Activated CD8-positive, alpha-beta memory T cell treated with anti-CD3 and anti-CD28 coated beads for 1 hour (primary cell): Measurements from ENCODE around the gene GPC6.
"Not testable (repeated sequence)": the region's sequence is repeated elsewhere in the genome, so short reads cannot be mapped to it uniquely, and the experiment has no call there.

Source experiments
- DNase-seq, 2 donors: peaks; one replicate each; pipeline ENCODE4 v3.0.0-alpha.2; 2020; ENCODE audit warnings: low read depth in 1 of 2; ENCODE audit errors: extremely low read depth in 1 of 2

The GPC6 gene

GRCh38 chr13:94178625-94179244 is 952.1 kb downstream of the GPC6 start:
- DNase-seq = no peak

- DNase-seq = no peak
Observed at GRCh38 chr13:94181461-94182107, 955.0 kb downstream of the GPC6 start.

DNA sequence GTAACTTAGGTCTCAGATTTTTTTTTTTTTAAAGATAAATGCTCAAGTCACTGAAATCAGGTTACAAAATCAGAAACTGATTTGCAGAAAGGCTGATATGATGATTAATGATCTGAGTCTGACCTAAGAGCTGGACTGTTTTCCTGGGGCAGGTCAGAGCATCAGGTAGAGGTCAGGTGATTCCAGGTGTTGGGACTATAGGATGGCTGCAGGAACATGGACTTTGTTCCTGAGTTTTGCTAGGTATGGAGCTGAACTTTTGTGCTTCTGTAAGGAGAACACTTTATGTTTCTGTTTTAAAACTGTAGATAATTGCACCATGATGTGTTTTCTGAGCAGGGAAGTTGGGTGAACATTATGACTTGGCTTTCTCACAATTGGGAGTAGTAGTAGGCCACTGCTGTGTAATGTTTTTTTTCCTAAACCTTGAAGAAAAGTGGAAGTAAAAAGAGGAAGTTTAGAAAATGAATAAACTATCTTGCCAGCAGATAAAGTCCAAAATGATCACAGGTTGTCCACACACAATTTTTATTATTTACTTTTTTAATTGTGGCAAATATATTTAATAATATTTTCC is 955.7 kb downstream of the GPC6 start:
- no peak for DNase-seq

GRCh38 chr13:94186470-94186869 is 959.9 kb downstream of the GPC6 start:
- no peak for DNase-seq

- no peak for DNase-seq
Observed at GRCh38 chr13:94188201-94188854, 961.7 kb downstream of the GPC6 start.

DNA sequence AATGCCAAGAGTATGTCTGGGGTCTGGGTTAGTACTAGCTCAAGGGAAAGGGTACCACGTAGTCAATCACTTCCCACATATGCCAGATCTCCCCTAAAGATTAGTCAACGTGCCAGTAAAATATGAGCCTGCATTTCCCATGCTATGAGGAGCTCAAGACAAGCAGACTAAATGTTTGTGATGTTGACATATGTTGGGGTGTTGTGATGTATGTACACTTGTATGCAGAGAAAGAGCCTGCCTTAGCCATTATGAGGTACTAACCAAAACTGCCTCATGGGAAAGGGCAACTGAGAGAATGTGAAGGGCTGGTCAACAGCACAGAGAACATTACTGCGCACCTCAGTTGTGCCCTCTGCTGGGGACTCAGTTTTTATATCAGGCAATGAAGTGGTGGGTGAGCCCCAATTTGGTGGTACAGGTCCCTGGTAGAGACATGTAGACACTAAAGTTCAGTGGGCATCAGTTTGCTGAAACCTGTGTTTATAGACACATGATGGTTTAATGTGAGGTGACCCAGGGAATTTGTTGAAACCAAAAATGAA is 965.9 kb downstream of the GPC6 start:
- no peak for DNase-seq

DNA sequence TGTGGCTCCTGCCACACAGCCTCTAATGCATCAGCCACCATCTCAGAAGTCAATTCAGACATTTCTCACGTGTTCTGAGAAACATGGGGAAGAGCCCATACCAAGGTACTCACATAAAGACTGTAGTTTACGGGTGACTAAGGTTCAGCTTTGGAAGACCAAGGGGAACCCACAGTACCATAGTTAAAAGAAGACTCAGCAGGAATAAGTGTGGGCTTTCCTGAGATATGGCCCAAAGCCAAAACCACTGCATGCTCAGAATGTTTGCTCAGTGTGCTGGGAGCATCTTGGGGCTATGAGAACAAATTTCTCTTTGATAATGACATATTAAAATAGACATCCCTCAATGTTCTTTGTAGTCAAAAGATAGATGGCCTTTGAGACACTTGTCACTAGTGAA is 969.1 kb downstream of the GPC6 start:
- no peak for DNase-seq

DNA sequence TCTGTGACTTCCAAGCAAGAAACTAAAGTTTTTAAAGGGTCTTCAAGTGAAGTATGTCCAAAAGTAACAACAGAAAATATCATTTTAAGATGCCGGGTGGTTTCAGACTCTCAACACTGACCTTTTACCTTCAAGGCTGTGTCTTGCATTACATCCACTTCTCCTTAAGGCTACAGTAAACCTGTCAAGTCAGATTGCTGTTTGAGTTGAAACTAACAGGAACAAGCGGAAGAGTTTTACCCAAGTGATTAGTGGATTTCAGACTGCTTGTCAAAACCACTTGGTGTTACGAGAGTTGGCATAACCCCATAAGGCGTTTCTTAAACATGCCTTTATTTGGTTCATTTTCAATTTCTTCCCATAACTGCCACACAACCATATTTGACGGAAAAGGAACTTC is 969.8 kb downstream of the GPC6 start:
- no peak for DNase-seq

DNA sequence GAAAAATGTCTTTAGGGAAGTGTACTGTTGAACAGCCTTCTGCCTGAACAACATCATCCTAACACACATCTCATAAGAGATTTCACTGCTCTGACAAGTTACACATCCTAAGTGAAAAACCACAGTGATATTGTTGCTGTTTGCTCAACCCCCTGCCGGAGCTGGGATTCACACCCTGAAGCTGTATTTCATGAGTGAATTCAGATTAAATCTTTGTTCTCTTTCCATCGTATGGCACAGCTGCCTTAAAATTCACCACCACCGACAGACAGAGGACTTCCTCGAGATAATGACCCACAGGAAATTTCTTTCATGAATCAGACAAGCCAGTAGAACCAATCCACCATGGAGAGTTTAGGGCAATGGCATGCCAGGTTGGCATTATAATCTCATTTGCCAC is 972.1 kb downstream of the GPC6 start:
- no peak for DNase-seq

DNA sequence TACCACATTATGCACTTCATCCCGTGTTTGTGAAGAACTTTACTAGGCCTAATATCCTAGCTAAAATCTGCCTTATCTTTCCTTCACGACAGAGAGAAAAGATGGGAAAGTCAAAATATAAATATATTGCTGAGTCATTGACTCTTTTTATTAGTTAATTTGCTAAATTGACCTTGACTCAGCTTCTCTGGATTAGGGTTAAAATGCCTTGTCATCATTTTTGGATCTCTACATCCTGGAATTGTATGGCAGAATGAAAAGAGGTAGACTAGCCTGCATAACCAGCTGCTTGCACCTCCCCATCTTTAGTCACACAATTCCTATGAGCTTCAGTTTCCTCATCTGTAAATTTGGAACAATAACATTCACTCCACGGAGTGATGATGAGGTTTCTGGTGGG is 972.5 kb downstream of the GPC6 start:
- no peak for DNase-seq

DNA sequence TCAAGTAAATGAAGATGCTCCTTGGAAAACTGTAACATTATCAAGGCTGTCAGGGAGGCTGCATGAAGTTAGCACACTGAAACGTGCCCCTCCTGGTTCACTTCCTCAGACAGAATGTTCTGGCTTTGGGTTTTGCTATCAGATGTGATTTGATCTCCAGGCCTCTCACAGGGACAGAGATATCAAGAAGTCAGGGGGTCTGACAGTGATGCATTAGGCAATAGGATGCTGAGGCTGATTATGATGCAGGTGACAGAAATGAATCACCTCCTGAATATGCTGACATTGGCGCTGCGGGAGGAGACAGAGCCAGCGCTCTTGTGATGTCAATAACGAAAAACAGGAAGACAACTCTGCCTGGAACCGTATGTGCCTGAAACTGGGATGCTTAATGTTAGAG is 974.4 kb downstream of the GPC6 start:
- no peak for DNase-seq

- DNase-seq = no peak
Observed at GRCh38 chr13:94204163-94204562, 977.6 kb downstream of the GPC6 start.

DNA sequence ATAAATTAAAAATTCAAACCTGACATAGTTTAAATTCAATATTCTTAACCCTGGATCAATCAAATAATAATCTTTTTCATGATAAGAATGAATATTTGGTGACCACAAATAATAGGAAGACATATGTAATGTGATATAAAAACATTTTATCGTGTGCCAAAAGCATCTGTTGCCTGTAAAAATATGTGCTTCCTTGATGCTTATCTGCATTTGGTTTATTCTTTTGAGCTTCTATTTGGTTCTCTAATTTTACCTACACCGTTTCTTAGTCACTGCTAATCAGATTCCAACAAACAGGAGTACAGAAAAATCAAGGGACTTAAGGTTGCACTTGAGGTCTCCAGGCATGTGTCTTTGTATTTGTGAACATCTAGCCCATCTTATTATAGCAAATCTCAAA is 978.3 kb downstream of the GPC6 start:
- DNase-seq = no peak

DNA sequence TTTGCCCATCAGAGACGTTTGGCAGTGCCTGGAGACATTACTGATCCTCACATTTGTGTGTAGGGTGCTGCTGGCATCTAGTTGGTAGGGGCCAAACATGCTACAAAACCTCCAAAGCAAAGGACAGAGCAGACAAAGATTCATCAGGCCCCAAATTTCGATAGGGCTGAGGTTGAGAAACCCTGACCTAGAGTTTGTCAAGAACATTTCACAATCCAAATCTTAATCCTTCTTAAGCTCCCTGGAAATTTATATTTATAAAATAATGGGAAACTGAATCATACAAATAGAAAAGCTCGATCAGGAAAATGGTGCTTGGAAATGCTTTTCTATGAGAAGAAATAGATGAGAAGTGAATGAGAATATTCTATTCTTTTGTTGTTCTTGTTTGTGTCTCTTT is 979.3 kb downstream of the GPC6 start:
- DNase-seq = no peak

DNA sequence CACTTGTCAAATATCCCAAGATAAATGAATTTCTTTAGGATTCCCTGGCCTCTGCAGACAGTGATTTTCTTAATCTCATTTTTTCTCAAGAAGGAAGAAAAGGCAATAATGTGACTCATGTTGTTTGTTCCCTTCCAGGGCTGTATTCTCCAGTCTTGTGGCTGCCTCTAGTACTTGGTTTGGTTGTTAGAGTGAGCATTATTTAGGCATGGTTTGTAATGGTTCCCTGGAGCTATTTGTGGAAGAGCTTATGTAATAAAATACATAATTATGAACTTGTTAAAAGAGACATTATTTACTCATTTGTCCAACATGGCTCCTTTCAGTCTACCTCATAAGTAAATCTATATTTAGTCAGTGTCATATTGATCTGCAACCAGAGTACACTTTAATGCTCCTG is 982.5 kb downstream of the GPC6 start:
- no peak for DNase-seq

- not testable (repeated sequence) for DNase-seq
Observed at GRCh38 chr13:94209913-94210312, 983.3 kb downstream of the GPC6 start.

DNA sequence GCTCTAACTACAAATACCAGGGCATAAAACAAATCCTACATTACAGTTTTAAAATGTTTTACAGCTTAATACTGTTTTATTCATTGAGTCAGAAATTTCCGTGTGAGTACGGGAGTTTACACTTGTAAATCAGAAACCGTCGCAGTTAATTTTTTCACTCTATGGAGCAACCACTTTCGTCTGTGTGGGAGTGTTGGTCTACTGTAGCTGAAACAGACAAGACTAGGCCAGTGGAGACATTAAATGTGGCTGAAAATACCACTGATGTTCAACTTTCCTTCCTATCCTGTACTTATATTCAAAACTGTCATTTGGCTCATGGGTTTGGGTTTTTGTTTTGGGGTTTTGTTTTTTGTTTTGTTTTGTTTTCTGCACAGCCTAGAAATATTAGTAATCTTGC is 984.2 kb downstream of the GPC6 start:
- DNase-seq = no peak

GRCh38 chr13:94212196-94212595 is 985.6 kb downstream of the GPC6 start:
- DNase-seq = no peak

DNA sequence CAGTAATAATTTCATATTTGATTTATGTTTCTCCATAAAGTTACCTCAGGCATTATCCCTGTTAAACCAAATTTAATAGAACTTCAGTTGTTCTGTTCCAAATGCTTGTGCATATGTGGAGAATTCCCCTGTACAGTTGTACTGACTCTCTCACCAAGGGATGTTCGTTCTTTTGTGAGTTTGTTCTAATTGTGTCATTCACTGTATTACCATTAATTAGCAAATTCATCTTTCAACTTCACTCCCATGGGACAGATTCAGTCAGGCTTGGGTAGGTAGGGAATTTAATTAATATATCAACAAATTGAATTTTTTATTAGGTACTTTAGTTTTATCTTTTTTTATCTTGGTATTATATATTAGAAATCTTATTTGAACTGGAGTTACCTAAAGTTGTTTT is 987.5 kb downstream of the GPC6 start:
- DNase-seq = no peak

GRCh38 chr13:94214975-94215374 is 988.4 kb downstream of the GPC6 start:
- no peak for DNase-seq

DNA sequence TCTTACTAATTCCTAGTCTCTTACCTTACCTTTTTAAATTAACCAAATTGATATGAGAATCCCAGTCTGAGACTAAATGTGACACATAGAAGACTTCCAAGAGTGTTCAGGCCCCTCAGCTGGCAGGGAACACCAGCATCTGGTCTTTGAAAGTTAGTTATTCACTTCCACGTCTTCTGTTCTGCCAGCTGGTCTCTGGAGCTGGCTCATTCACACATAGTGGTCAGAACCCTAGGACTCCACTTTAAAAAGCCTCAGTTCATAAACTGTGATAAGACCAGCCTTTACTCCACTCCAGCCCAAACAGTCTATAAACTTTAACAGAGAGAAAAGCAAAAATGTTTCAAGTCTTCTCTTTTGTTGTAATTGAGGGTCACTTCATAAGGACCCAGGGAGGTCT is 989.9 kb downstream of the GPC6 start:
- DNase-seq = no peak

DNA sequence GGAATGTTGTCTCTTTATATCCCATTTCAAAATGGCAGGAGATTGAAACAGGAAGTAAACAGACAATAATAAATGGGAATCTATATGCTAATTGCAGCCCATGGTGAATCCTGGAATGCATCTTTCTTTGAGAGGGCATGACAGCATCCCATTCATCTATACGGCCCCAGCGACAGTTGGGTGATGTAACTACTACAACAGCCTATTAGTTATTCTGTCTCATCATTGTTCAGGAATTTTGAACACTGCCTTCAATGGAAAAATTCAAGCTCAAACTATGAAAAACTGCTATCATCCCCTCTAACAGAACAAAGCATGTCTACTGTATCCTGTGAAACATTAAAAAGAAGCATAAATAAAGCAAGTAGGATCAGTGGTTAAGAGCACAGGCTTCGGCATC is 990.8 kb downstream of the GPC6 start:
- no peak for DNase-seq
